Brain microvascular endothelial cell (primary cell): ENCODE results near the gene KRTAP3-1.

Experiments
- DNase-seq: peaks from one replicate; pipeline ENCODE4 v3.0.0-alpha.2; 2020
- H3K27ac ChIP-seq: fragments of 250-450 bp; sonication (Bioruptor Pico); 2 replicates; pipeline ENCODE4 v1.5.1; 2020; ENCODE audit warnings: mild to moderate bottlenecking, moderate library complexity
- H3K27me3 ChIP-seq: fragments of 250-450 bp; sonication (Bioruptor Pico); replicated peaks from 2 replicates; pipeline ENCODE4 v1.5.1; 2020; ENCODE audit warnings: mild to moderate bottlenecking
- H3K36me3 ChIP-seq: fragments of 250-450 bp; sonication (Bioruptor Pico); replicated peaks from 2 replicates; pipeline ENCODE4 v1.5.1; 2020; ENCODE audit warnings: mild to moderate bottlenecking
- H3K4me3 ChIP-seq: 2 replicates; pipeline ENCODE4 v1.5.1; 2011; ENCODE audit warnings: low read depth, mild to moderate bottlenecking, control low read depth, low read length, moderate library complexity
- in situ Hi-C: cut with HindIII; loops from 2 replicates; pipeline ENCODE4 v1.10.0; 2017; ENCODE audit warnings: low sequenced_read_pairs, low pct_ligation_motif_present
- TF ChIP-seq, protein P1 (sequence below): IDR thresholded peaks from 2 replicates; pipeline ENCODE4 v1.5.1; 2011; ENCODE audit warnings: low read depth, mild to moderate bottlenecking, moderate library complexity, low read length, control low read depth, inconsistent platforms; ENCODE audit errors: missing control alignments

The KRTAP3-1 gene

DNA sequence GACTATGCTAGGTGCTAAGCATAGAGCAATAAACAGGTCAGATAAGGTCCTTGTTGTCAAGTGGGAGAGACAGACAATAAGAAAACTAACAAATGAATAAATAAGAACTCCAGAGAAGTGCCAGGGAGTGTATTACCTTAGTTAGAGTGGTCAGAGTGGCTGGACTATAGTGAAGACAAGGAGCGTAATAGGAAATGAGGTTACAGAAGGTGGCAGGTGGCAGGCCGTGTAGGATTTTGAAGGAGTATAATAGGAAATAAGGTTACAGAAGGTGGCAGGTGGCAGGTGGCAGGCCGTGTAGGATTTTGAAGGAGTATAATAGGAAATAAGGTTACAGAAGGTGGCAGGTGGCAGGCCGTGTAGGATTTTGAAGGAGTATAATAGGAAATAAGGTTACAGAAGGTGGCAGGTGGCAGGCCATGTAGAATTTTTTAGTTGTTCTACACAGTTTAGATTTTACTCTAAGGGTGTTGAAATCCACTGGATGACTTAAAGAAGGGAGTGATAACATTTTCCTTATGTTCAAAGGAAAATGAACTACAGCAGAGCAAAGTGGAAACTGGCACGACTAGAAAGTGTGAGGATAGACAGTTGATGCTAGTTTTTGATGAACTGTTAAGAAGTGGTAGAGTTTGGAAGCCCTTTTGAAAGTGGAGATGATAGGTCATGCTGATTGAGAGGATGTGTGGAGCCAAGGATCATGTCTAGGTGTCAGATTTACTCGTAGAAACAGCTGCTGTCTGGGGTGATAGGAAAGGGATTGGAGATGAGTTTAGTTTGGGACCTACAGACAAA lies 3.6 kb upstream of the KRTAP3-1 start:
- H3K27ac ChIP-seq: no peak overlapping the region
- no peaks in the 10 kb centered on the region for H3K27me3 ChIP-seq
- no peak for DNase-seq
- H3K4me3 ChIP-seq: no peak overlapping the region
- TF ChIP-seq, protein P1, sequence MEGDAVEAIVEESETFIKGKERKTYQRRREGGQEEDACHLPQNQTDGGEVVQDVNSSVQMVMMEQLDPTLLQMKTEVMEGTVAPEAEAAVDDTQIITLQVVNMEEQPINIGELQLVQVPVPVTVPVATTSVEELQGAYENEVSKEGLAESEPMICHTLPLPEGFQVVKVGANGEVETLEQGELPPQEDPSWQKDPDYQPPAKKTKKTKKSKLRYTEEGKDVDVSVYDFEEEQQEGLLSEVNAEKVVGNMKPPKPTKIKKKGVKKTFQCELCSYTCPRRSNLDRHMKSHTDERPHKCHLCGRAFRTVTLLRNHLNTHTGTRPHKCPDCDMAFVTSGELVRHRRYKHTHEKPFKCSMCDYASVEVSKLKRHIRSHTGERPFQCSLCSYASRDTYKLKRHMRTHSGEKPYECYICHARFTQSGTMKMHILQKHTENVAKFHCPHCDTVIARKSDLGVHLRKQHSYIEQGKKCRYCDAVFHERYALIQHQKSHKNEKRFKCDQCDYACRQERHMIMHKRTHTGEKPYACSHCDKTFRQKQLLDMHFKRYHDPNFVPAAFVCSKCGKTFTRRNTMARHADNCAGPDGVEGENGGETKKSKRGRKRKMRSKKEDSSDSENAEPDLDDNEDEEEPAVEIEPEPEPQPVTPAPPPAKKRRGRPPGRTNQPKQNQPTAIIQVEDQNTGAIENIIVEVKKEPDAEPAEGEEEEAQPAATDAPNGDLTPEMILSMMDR: no peak
- no peaks in the 10 kb centered on the region for H3K36me3 ChIP-seq
- in situ Hi-C loops: no loop called here

DNA sequence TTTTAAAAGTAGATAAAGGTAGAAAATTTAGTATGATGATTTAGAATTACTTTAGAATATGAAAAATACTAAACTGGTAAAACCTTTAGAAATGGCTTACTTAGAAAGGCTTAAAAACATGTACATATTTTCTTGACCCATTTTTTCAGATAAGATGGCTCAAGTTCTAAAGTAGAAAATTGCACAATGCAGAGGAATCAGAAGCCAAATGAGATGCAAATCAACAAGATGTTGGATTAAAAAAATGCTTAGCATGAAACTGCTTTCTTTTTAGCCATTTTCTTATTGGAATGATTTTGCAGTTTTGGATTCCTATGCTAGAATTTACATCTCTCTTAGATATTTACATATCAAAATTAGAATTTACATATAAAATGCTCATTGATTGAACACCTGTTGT lies 1.5 kb upstream of the KRTAP3-1 start:
- TF ChIP-seq, protein P1: no peak
- H3K27ac ChIP-seq: no peak overlapping the region
- no peaks in the 10 kb centered on the region for H3K36me3 ChIP-seq
- no peak for DNase-seq
- no peak overlapping the region for H3K4me3 ChIP-seq
- in situ Hi-C loops: no loop called here
- H3K27me3 ChIP-seq: no peaks in the 10 kb centered on the region

DNA sequence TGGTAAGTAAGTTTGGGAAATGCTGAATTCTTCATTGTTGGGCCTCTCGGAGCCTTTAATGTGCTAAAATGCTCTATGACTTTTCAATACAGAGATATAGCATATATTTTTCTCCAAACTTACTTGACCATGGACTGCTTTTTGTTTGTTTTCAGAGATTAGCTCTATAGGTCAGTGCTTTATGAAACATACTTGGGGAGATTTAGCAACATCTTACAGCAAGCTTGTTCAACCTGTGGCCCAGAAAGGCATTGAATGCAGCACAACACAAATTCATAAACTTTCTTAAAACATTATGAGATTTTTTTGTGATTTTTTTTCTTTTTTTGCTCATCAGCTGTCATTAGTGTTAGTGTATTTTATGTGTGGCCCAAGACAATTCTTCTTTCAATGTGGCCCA lies 1.0 kb upstream of the KRTAP3-1 start:
- no peaks in the 10 kb centered on the region for H3K27me3 ChIP-seq
- in situ Hi-C loops: no loop called here
- H3K27ac ChIP-seq: no peak overlapping the region

DNA sequence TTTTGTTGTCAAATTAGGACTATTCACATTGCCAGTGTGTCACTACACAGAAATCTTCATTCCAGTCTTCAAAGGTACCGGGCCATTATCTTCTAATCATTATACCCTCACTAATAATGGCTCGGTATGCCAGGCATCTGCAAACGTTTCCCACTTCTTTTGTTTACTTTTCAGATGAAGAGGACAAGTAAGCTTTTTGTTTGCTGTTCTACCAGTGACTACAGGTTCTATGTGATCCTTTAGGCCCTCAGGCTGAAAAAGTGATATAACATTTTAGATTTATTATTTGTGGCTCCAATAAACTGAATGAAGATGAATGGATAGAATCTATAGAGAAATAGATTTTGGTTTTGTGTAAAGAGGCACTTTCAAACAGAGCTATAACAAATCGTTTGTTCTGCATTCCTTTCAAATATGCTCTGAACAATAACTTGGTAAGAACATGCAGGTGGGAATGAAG lies 403 bp upstream of the KRTAP3-1 start:
- TF ChIP-seq, protein P1: no peak
- in situ Hi-C loops: no loop called here
- H3K27me3 ChIP-seq: no peaks in the 10 kb centered on the region
- no peak for DNase-seq
- no peaks in the 10 kb centered on the region for H3K36me3 ChIP-seq
- H3K27ac ChIP-seq: no peak overlapping the region
- H3K4me3 ChIP-seq: no peak overlapping the region

More for the DNA sequence above, 1.0 kb upstream of the KRTAP3-1 start:
- TF ChIP-seq, protein P1: no peak
- no peak for DNase-seq
- H3K36me3 ChIP-seq: no peaks in the 10 kb centered on the region
- H3K4me3 ChIP-seq: no peak overlapping the region

DNA sequence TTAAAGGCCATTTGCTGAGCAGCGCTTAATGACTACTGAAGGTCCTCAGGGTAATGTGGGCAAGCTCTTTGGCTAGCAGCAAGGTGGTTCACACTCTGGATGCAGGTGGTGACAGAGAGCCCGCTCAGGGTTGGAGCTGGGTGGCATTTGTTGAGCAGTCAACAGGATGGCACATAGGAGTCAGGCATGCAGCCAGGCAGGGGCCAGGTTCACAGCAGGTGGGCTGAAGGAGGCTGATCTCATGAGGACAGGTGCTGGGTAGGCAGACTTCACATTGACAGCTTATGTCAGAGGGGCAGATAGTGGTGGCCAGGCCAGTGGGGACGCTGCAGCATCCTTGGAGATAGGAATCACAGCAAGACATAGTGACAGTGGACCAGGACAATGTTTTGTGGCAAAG lies 4.5 kb downstream of the KRTAP3-1 start:
- Histone ChIP-seq H3K36me3 (no peaks in the 10 kb centered on the region), H3K4me3 (no peak overlapping the region), H3K27ac (no peak overlapping the region), H3K27me3 (no peaks in the 10 kb centered on the region)
- TF ChIP-seq, protein P1: no peak
- in situ Hi-C loops: no loop called here
- DNase-seq: no peak

DNA sequence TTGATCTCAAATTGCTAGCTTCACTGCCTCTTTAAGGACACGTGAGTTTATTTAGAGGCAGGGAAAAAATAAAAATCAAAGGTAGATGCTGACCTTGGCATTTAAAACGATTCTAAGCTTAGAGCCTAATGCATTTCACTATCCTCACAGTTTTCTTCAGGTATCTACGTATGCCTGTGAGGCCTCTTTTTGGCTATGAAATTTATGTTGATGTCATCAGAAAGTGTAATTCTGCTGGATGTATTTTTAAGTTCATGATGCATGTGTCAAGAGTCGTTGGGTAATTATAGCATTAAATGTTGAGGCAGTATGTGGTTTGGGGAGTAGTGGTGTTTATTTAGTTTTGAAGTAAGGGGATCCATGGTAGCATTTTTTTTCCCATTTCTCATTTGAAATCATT lies 5.0 kb downstream of the KRTAP3-1 start:
- in situ Hi-C loops: no loop called here
- no peak overlapping the region for H3K27ac ChIP-seq
- DNase-seq: no peak
- H3K27me3 ChIP-seq: no peaks in the 10 kb centered on the region
- TF ChIP-seq, protein P1: no peak
- H3K4me3 ChIP-seq: no peak overlapping the region
- H3K36me3 ChIP-seq: no peaks in the 10 kb centered on the region
